ENCODE results near the gene SLC6A9.

The SLC6A9 gene

DNA sequence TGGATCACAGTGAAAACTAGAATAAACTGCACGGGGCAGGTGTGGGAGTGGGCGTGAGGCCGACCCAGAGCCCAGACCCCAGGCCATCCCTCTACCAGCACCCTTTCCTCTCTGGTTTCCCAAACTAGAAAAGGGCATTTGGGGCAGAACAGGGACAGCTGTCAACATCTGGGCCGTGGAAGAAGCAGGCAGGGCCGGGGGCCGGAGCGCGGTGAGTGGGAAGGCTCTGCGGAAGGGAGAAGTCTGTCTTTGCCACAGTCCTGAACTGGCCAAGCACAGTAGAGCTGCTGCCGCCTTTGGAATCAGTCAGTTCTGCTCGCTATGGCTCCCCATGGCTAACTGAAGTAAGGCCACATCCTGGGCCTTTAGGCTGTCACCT lies 33.3 kb downstream of the SLC6A9 start:
- H3K4me3 ChIP-seq (ENCODE audit: low read length): no peak overlapping the region
- TF ChIP-seq, protein P1, sequence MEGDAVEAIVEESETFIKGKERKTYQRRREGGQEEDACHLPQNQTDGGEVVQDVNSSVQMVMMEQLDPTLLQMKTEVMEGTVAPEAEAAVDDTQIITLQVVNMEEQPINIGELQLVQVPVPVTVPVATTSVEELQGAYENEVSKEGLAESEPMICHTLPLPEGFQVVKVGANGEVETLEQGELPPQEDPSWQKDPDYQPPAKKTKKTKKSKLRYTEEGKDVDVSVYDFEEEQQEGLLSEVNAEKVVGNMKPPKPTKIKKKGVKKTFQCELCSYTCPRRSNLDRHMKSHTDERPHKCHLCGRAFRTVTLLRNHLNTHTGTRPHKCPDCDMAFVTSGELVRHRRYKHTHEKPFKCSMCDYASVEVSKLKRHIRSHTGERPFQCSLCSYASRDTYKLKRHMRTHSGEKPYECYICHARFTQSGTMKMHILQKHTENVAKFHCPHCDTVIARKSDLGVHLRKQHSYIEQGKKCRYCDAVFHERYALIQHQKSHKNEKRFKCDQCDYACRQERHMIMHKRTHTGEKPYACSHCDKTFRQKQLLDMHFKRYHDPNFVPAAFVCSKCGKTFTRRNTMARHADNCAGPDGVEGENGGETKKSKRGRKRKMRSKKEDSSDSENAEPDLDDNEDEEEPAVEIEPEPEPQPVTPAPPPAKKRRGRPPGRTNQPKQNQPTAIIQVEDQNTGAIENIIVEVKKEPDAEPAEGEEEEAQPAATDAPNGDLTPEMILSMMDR (IDR thresholded peaks at IDR 0.05; ENCODE audit: insufficient read depth, low read depth, low read length, missing control alignments): no peak
- DNase-seq (ENCODE audit: low read depth): no peak

DNA sequence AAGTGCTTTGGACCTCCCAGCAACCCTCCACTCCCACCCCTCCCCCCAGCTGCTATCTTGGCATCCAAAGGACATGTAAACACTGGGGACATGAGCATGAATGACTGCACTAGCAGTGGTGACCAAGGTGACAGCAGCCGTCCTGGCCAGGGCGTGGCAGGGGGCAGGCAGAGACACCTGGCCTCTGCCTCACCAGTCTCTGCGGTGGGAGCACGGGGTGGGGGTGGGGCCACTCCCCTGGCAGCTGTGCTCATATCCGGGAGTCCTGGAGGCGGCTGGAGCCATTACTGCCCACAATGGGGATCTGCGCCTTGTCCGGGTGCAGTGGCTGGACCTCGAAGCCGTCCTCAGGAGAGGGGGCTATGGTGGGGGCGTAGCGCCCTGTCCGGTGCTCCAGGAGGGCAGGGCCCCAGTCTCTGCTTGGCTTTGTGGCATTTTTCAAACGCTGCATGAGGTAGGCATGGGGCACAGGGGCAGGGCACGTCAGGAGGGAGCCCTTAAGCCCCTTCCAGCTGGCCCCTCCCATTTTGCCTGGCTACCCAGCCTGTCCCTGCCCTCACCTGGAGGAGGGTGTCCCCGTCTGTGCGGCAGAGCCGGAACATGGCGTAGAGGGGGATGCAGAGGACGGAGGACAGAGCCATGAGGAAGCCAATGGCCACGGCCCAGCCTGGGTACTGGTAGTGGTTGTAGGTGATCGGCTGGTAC lies 33.8 kb downstream of the SLC6A9 start:
- no peak overlapping the region for H3K4me3 ChIP-seq (ENCODE audit: low read length)
- TF ChIP-seq, protein P1 (IDR thresholded peaks at IDR 0.05; ENCODE audit: insufficient read depth, low read depth, low read length, missing control alignments): no peak
- no peak for DNase-seq (ENCODE audit: low read depth)

DNA sequence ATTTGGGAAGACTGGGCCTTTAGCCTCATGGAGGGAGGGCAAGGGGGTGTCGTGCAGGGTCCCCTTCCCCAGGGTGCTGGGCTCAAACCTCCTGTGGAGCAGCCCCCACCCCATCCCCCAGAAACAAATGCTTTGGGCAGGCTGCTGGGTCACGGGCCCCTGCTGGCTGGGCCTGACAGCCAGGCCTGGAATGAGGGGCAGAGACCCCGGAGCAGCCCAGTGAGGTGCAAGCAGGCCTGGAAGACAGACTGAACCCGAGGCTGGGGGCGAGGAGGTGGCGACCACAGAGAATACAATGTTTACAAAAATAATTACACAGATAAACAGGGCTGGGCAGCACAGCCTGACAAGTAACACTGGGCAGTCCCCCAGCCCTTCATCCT lies 34.5 kb downstream of the SLC6A9 start:
- DNase-seq (ENCODE audit: low read depth): no peak
- no peak overlapping the region for H3K4me3 ChIP-seq (ENCODE audit: low read length)
- TF ChIP-seq, protein P1 (IDR thresholded peaks at IDR 0.05; ENCODE audit: insufficient read depth, low read depth, low read length, missing control alignments): no peak

DNA sequence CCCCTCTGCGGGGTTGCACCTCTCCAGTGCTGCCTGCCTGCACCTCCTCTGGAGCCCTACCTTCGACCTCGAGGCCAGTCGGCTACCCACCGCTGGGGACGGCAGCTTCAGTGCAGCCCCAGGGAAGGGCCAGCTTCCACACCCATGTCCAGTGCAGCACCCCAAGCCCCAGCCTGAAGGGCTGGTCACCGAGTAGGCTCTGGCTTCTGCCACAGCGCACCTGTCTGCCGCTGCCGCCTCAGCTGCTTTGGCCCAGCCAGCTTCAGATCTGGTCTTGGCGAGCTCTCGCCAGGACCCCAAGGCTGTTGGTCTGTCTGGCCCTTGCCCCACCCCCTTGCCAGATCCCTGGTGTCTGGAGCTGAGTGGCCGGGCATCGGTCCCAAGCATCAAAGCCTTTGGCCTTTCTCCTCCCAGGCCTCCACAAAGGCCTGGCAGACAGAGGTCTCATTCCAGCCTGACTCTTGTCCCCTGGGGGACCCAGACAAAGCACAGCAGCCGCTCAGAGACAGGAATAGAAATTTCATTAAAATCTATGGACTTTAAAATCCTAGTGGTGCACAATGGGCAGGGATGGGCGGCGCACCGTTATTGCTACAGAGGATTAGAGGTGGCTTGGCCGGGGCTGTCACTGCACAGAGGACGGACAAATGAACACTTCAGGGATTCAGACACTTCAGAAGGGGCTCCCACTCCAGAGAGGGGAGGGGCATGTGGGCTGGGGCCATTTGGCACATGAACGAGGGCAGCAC lies 35.1 kb downstream of the SLC6A9 start:
- TF ChIP-seq, protein P1 (IDR thresholded peaks at IDR 0.05; ENCODE audit: insufficient read depth, low read depth, low read length, missing control alignments): no peak
- no peak overlapping the region for H3K4me3 ChIP-seq (ENCODE audit: low read length)
- no peak for DNase-seq (ENCODE audit: low read depth)

DNA sequence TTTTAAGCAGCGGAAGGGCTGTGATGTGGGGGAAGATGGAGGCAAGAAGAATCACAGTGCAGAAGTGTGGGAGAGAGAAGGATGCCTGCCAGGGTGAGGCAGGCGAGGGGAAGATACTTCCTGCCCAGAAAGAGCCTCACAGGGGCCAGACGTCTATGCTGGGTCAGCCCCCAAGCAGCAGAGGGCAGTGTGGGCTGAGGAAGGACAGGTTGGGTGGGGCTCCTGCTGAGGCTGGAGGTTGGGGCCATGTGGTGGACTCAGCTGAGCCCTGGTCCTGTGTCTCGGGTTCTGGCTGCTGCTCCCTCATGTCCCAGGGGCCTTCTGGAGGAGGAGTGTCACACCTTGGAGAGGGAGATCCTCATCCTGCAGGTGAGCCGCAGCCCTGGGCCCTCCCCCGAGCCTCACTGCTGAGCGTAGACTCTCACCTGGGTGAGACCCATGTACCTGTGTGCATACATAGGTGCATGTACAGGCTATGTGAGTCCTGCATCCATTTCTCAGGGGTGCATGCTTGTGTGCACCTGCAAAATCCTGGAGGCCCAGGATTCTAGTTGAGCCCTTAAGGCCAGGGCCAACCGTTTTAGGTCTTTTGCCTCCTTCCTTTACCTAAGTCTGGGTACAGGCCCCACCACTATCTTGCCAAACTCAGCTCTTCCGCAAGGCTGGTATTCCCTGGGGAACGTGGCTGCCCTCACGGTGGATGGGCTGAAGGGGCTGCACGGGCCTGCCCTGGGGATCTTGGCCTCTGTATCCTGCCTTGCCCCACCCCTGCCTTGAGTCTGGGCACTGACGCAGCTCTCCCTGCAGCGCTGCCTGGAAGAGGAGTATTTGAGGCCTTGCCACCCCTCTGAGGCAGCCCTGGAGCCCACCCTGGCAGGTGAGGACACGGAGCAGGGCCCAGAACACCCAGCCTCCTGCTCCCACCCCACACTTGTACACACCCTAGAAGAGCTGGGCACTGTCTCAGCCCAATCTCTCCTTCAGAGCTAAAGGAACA lies 36.2 kb downstream of the SLC6A9 start:
- TF ChIP-seq, protein P1 (IDR thresholded peaks at IDR 0.05; ENCODE audit: insufficient read depth, low read depth, low read length, missing control alignments): peak; percentile 19
- no peak for DNase-seq (ENCODE audit: low read depth)
- H3K4me3 ChIP-seq (ENCODE audit: low read length): no peak overlapping the region

DNA sequence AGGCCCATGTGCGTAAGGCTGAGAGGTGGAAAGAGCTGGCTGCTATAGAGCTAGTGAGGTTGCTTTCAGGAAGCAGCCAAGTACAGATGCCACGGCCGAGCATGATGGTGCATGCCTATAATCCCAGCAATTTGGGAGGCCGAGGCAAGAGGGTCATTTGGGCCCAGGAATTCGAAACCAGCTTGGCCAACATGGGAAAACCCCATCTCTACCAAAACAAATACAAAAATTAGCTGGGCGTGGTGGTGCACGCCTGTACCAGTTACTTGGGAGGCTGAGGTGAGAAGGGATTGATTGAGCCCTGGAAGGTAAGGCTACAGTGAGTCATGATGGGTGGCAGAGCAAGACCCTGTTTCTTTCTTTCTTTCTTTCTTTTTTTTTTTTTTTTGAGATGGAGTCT lies 37.2 kb downstream of the SLC6A9 start:
- TF ChIP-seq, protein P1 (IDR thresholded peaks at IDR 0.05; ENCODE audit: insufficient read depth, low read depth, low read length, missing control alignments): no peak
- peak; percentile 85 for DNase-seq (ENCODE audit: low read depth)
- no peak overlapping the region for H3K4me3 ChIP-seq (ENCODE audit: low read length)
